ENCODE data around the gene SAMD4B.
"Not testable (repeated sequence)": the region's sequence is repeated elsewhere in the genome, so short reads cannot be mapped to it uniquely, and the experiment has no call there.

The SAMD4B gene

DNA sequence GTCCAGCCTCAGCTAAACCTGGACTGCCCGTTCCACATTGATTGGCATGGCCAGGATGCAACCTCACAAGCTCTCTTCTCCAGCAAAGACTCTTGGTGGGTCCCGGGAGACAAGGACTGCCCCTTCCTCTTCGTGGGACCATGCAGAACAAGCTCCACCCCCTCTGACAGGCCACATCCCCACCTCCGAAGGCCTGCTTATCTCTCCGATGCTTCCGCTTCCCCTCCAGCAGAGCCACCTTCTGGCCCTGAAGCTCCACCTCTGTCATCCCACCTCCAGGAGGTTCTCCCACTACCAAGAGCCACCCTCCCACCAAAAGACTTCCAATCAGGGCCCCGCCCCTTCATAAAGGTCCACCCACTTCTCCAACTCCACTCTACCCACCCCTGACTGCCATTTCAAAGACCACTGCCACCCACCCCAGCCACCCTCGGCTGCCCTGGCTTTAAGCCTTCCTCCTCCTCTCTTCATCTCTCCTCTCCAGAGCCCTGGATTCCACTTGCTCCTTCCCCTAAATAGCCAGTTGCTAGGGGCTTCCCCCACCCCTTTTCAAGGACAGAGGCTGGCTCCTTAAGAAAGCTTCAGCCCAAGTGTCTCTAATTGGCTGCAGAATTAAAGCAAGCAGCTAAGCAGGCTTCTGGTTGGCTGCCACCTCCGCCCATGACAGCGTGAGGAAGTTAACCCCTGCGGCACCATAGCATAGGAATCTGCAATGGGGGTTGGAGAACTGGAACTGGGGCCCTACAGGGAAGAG is 31.5 kb upstream of the SAMD4B start:
- DNase-seq (ENCODE audit: extremely low read depth in 1 of 2, low read depth in 1 of 2) = no peak

GRCh38 chr19:39314016-39314728 is 28.0 kb upstream of the SAMD4B start:
- no peak for DNase-seq (ENCODE audit: extremely low read depth in 1 of 2, low read depth in 1 of 2)

- DNase-seq (ENCODE audit: extremely low read depth in 1 of 2, low read depth in 1 of 2) = no peak
These were observed 26.3 kb upstream of the SAMD4B start for GRCh38 chr19:39315933-39316332.

GRCh38 chr19:39316627-39317321 is 25.4 kb upstream of the SAMD4B start:
- no peak for DNase-seq (ENCODE audit: extremely low read depth in 1 of 2, low read depth in 1 of 2)

GRCh38 chr19:39317476-39317875 is 24.7 kb upstream of the SAMD4B start:
- DNase-seq (ENCODE audit: extremely low read depth in 1 of 2, low read depth in 1 of 2) = no peak

DNA sequence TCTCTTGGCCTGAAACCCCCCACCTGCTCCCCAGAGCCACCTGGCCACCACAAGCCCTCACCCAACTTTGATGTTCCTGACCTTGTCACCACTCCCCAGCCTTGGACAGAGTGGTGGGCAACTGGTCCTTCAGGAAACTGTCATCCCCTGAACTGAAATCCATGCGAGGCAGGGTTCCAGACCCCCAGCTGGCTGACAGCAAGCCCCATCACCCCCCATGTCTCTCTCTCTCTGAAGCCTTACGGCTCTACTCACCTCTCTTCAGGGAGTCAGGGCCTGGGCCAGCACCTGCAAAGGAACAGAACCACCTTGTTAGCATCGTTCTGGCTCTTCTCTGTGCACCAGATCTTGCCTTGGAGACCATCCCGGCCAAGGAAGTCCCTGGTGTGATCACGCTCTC is 24.1 kb upstream of the SAMD4B start:
- no peak for DNase-seq (ENCODE audit: extremely low read depth in 1 of 2, low read depth in 1 of 2)

DNA sequence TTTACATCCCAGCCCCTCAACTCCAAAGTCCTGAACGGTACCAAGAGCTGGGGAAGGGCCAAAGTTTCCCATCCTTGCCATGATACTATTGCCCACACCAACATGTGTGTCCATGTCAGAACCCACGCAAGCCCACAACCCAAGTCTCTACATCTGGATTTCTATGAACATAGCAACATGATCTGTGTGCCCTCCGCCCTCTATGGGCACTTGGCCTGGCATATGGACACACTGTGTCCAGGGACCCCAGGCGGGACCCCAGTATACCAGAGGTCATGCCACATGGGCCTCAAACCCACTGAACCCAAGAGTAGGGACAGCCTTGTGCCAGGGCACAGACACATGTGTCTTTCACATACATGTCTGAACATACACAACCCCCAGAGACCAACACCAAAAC is 23.5 kb upstream of the SAMD4B start:
- no peak for DNase-seq (ENCODE audit: extremely low read depth in 1 of 2, low read depth in 1 of 2)

DNA sequence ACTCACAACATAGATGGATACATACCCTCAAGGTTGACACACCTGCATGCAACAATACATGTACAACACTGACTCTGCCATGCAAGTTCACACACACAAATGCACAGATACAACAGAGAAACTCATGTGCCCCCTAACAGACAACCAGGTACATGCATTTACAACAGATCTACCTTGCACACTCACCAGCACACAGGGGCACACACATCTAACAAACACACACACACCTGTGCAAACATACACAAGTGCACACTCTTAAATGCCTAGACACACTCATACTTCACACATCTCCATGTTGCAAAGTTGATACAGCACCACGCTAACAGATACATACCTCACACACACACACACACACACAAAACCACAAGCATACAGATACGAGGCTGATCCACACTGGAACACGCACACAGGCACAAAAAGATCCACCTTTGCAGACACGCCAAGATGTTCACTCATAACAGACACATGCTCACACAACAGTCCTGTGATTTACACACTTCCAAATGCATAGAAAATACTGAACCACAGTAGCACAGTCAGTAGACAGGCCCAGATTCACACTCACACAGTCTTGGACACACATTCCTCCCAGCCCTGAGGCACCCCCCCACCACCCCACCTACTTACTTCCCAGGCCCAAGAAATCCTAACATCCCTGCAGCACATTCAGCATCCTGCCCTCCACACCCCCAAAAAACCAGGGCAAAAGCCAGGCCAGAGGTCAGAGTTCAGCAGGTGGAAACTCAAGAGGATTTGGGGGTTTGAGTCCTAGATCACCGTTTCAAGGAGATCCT is 22.9 kb upstream of the SAMD4B start:
- DNase-seq (ENCODE audit: extremely low read depth in 1 of 2, low read depth in 1 of 2) = no peak

GRCh38 chr19:39319892-39320248 is 22.4 kb upstream of the SAMD4B start:
- no peak for DNase-seq (ENCODE audit: extremely low read depth in 1 of 2, low read depth in 1 of 2)

DNA sequence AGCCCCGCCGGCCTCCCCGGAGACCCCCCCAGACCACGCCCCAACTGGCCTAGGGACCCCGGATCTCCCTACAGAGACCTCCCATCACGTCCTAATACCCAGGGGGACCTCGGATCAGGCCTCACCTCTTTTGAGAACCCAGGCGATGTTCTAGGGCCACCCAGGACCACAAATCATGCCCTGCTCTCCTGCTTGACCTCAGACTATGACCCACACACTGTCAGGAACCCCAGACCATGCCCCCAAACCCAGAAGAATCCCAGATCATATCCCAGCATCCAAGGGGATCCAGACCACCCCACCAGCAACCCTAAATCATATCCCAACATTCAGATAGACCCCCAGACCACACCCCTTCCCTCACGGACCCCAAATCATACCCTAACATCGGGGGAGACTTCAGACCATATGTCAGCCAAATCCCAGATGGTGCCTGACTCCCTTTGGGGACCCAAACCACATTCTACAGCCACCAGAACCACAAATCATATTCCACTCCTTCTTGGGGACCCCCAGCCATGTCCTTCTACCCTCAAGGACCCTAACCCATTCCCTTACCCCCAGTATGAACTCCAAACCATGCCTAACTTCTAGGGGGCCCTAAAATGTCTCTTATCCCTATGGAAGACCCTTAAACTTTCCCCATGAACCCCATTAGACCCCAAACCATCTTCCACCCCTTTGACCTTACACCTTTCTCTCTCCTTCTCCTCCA is 20.9 kb upstream of the SAMD4B start:
- DNase-seq (ENCODE audit: extremely low read depth in 1 of 2, low read depth in 1 of 2) = no peak

DNA sequence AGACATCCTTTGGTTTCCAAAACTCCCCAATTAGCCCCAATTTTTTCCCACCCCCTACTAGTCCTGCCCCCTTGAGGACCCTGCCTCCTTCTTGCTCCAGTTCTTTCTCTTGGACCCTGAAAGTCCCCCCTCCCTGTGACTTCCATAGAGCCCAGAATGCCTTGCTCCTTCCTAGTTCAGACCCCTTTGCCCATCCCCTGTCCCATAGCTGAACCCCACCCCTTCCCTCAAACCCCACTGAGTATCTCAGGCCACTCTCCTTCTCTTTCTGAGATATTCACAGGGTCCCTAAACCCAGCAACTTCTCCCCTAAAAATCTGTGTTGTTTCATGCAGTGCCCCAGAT is 20.4 kb upstream of the SAMD4B start:
- no peak for DNase-seq (ENCODE audit: extremely low read depth in 1 of 2, low read depth in 1 of 2)

DNA sequence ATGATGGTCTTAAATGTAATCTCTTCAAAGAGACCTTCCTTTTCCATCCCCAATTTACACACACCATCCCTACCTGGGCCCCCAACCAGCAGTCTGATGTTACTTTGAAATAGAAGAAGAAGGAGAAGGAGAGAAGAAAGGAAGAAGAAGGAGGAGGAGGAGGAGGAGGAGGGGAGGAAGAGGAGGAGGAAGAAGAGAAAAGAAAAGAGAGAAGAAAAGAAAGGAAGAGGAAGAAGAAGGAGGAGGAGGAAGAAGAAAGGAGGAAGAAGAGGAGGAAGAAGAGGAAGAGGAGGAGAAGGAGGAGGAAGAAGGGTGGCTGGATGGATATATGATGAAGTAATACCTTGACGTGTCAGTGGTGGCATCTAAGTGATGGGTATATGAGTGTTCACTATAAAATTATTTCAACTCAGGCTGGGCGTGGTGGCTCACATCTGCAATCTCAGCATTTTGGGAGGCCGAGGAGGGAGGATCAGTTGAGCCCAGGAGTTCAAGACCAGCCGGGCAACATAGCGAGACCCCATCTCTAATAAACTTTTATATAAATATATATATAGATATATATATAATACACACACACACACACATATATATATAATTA is 17.9 kb upstream of the SAMD4B start:
- DNase-seq (ENCODE audit: extremely low read depth in 1 of 2, low read depth in 1 of 2) = no peak

- no peak for DNase-seq (ENCODE audit: extremely low read depth in 1 of 2, low read depth in 1 of 2)
These were observed 16.2 kb upstream of the SAMD4B start for GRCh38 chr19:39325778-39326665.

- no peak for DNase-seq (ENCODE audit: extremely low read depth in 1 of 2, low read depth in 1 of 2)
These were observed 14.7 kb upstream of the SAMD4B start for GRCh38 chr19:39327363-39328045.

DNA sequence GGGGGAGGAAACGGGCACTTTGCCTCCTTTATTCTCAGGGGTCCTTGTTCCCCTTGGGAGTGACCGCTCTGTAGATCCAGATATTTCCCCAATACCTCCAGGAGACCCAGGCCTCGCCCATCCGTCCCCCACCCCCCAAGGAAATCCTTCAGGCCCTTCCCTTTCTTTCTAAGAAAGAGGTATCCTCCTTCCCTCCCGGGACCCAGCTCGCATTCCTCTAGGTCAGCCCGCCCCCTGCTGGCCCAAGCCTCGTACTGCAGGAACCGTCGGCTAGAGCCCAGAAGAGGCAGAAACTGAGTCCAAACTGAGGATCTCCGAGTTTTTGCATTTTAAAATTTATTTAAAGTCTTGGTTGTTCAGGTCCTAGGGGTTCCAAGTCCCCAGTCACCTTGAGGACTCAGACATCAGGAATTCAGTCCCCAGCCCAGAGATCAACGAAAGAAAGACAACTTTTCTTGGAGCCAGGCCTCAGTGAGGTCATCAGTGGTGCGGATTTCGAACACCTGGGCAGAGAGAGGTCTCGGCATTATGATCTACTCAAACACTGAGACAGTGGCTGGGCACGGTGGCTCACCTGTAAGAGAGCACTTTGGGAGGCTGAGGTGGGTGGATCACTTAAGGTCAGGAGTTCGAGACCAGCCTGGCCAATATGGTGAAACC is 14.0 kb upstream of the SAMD4B start:
- peak; percentile 64 to 76 for DNase-seq (ENCODE audit: extremely low read depth in 1 of 2, low read depth in 1 of 2)

DNA sequence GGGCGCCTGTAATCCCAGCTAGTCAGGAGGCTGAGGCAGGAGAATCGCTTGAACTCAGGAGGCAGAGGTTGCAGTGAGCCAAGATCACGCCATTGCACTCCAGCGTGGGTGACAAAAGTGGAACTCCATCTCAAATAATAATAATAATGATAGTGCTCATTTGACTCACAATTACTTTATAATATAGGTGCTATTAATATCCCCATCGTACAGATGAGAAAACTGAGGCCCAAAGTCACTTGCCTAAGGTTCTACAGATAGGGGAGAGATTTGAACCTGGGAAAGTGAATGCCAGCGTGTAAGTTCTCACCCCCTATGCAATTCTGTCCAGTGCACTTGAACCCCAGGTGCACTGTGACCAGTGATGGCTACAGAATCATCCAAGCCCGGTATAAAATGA is 12.3 kb upstream of the SAMD4B start:
- no peak for DNase-seq (ENCODE audit: extremely low read depth in 1 of 2, low read depth in 1 of 2)

GRCh38 chr19:39332293-39332692 is 9.9 kb upstream of the SAMD4B start:
- DNase-seq (ENCODE audit: extremely low read depth in 1 of 2, low read depth in 1 of 2) = no peak

DNA sequence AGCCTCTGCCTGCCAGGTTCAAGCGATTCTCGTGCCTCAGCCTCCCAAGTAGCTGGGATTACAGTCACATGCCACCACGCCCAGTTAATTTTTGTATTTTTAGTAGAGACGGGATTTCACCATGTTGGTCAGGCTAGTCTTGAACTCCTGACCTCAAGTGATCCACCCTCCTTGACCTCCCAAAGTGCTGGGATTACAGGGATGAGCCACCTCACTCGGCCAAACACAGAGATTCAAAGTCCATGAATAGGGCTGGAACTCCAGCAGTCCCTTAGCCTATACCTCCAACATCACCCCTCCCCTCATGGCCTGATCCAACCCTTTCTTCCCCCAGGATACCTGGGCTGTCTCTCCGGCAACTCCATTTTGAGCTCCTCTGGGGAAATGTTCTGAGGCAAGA is 9.5 kb upstream of the SAMD4B start:
- DNase-seq (ENCODE audit: extremely low read depth in 1 of 2, low read depth in 1 of 2) = not testable (repeated sequence)
